ENCODE measurements around the gene SQSTM1. TPM values are rescaled to one million over a fixed set of nuclear protein-coding genes. Genes with fewer than 3 reads are reported as not detected.

SQSTM1 gene
- polyA plus RNA-seq, 1 of the 3 experiments (the other 2 are of a cell fraction): 181 TPM

DNA sequence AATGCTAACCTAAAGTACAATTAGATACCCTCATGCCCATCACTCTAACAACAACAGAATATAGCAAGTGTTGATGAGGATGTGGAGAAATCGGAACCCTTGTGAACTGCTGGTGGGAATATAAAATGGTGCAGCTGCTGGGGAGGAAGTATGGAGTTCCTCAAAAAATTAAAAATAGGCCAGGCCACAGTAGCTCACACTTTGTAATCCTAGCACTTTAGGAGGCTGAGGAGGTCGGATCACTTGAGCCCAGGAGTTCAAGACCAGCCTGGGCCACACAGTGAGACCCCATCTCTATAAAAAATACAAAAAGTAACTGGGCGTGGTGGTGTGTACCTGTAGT, 55.9 kb downstream of the SQSTM1 start (continued):
- no peak for TF ChIP-seq CTCF (IDR thresholded peaks at IDR 0.05)
- no peak for TF ChIP-seq TCF12 (IDR thresholded peaks at IDR 0.05)

GRCh38 chr5:179878222-179879002, 57.7 kb downstream of the SQSTM1 start:
- H4K20me1 ChIP-seq (ENCODE audit: insufficient read depth): no peaks in the 10 kb centered on the region
- no peaks in the 10 kb centered on the region for H3K9me2 ChIP-seq
- H3K4me2 ChIP-seq: no peak overlapping the region
- H3K79me2 ChIP-seq (ENCODE audit: insufficient read depth): no peaks in the 10 kb centered on the region
- no peaks in the 10 kb centered on the region for H3K4me1 ChIP-seq (ENCODE audit: control insufficient read depth in 1 of 2, insufficient read depth in 2 of 2, low read depth in 1 of 2, low read length in 1 of 2)
- POLR2A ChIA-PET: interaction anchor here (0.6 kb wide), 1 partner anchor 46 kb away, joined by 3 read pairs; no protein-coding TSS in a partner anchor
- H2AFZ ChIP-seq (ENCODE audit: low read depth): no peak overlapping the region
- no peaks in the 10 kb centered on the region for H3F3A ChIP-seq (replicated peaks; ENCODE audit: insufficient read depth)
- peaks cover 31 to 49% of the 10 kb centered on the region in 2 experiments for H3K36me3 ChIP-seq (replicated peaks in 1 of 2; ENCODE audit: control insufficient read depth in 1 of 2, insufficient read depth in 2 of 2, low read length in 1 of 2)
- H3K9ac ChIP-seq: no peak overlapping the region
- TF ChIP-seq TEAD4 (IDR thresholded peaks at IDR 0.05; ENCODE audit: borderline replicate concordance, insufficient read depth) (no peak), EZH2phosphoT487 (IDR thresholded peaks at IDR 0.05; ENCODE audit: borderline replicate concordance, low read depth) (no peak), GATA2 (CRISPR knock-in tag; IDR thresholded peaks at IDR 0.05) (no peak)
- WGBS (ENCODE audit: low lambda C conversion rate): 79% methylated on average over 11 of the region's 26 CpGs
- CTCF ChIA-PET: no interaction called here
- H3K27ac ChIP-seq (ENCODE audit: low read depth in 2 of 2, low read length in 1 of 2): no peak overlapping the region
- H3K4me3 ChIP-seq (ENCODE audit: low read depth in 2 of 2, low read length in 1 of 2): no peak overlapping the region
- no peak for DNase-seq
- no peaks in the 10 kb centered on the region for H3K27me3 ChIP-seq (ENCODE audit: insufficient read depth)
- peaks cover 8% of the 10 kb centered on the region for H3K9me3 ChIP-seq

- Histone ChIP-seq H3K9me2 (no peaks in the 10 kb centered on the region), H4K20me1 (ENCODE audit: insufficient read depth) (no peaks in the 10 kb centered on the region), H3K27ac (ENCODE audit: low read depth in 2 of 2, low read length in 1 of 2) (no peak overlapping the region), H3K79me2 (ENCODE audit: insufficient read depth) (no peaks in the 10 kb centered on the region), H3K4me2 (no peak overlapping the region), H3F3A (replicated peaks; ENCODE audit: insufficient read depth) (no peaks in the 10 kb centered on the region), H3K9me3 (peaks cover 15% of the 10 kb centered on the region), H3K27me3 (ENCODE audit: insufficient read depth) (no peaks in the 10 kb centered on the region), H3K4me1 (ENCODE audit: control insufficient read depth in 1 of 2, insufficient read depth in 2 of 2, low read depth in 1 of 2, low read length in 1 of 2) (no peaks in the 10 kb centered on the region), H2AFZ (ENCODE audit: low read depth) (no peak overlapping the region), H3K4me3 (ENCODE audit: low read depth in 2 of 2, low read length in 1 of 2) (no peak overlapping the region), H3K36me3 (replicated peaks in 1 of 2; ENCODE audit: control insufficient read depth in 1 of 2, insufficient read depth in 2 of 2, low read length in 1 of 2) (peaks cover 38 to 49% of the 10 kb centered on the region in 2 experiments), H3K9ac (no peak overlapping the region)
- CTCF ChIA-PET: no interaction called here
- 100% methylated on average over 12 of the region's 31 CpGs for WGBS (ENCODE audit: low lambda C conversion rate)
- POLR2A ChIA-PET: no interaction called here
- no peak for DNase-seq
- TF ChIP-seq TAF1 (IDR thresholded peaks at IDR 0.05; ENCODE audit: borderline replicate concordance, low read depth, low read length) (no peak), CTCF (IDR thresholded peaks at IDR 0.05) (no peak), NFIC (IDR thresholded peaks at IDR 0.05; ENCODE audit: borderline replicate concordance) (no peak), SMC3 (IDR thresholded peaks at IDR 0.05; ENCODE audit: low read depth, low read length) (no peak), ELF1 (IDR thresholded peaks at IDR 0.05) (no peak), RXRA (IDR thresholded peaks at IDR 0.05; ENCODE audit: borderline replicate concordance, low read depth) (no peak), TCF12 (IDR thresholded peaks at IDR 0.05) (no peak), EZH2phosphoT487 (IDR thresholded peaks at IDR 0.05; ENCODE audit: borderline replicate concordance, low read depth) (no peak), ZBTB33 (IDR thresholded peaks at IDR 0.05; ENCODE audit: borderline replicate concordance, low read depth) (no peak), RAD21 (IDR thresholded peaks at IDR 0.05; ENCODE audit: low read length) (no peak), RCOR1 (IDR thresholded peaks at IDR 0.05; ENCODE audit: low read length) (no peak), JUND (IDR thresholded peaks at IDR 0.05) (no peak)
- TF ChIP-seq, protein P1, sequence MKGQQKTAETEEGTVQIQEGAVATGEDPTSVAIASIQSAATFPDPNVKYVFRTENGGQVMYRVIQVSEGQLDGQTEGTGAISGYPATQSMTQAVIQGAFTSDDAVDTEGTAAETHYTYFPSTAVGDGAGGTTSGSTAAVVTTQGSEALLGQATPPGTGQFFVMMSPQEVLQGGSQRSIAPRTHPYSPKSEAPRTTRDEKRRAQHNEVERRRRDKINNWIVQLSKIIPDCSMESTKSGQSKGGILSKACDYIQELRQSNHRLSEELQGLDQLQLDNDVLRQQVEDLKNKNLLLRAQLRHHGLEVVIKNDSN (IDR thresholded peaks at IDR 0.05; ENCODE audit: borderline replicate concordance, low read depth): no peak
- TF ChIP-seq, protein P2, sequence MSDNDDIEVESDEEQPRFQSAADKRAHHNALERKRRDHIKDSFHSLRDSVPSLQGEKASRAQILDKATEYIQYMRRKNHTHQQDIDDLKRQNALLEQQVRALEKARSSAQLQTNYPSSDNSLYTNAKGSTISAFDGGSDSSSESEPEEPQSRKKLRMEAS (IDR thresholded peaks at IDR 0.05; ENCODE audit: low read depth): no peak
These were observed 58.4 kb downstream of the SQSTM1 start for GRCh38 chr5:179879003-179879689.

Measured in SK-N-SH (cell line).